Measurements from ENCODE around the gene MICAL3.

GRCh38 chr22:17985606-17986005 lies 38.8 kb downstream of the MICAL3 start:
- TF ChIP-seq EZH2 (IDR thresholded peaks at IDR 0.05) (no peak), POLR2AphosphoS5 (IDR thresholded peaks at IDR 0.05; ENCODE audit: borderline replicate concordance, low read depth, low read length) (no peak), FOXP2 (optimal IDR thresholded peaks at IDR 0.05; ENCODE audit: control extremely low read depth, extremely low read length, insufficient read depth) (no peak)
